DMS114 treated with DMSO at 0.1 percent for 48 hours (cell line): ENCODE measurements around the gene ECE1.
"Not testable (repeated sequence)": the region's sequence is repeated elsewhere in the genome, so short reads cannot be mapped to it uniquely, and the experiment has no call there.

Experiments used
- DNase-seq: peaks from one replicate; lab custom pipeline; 2025; ENCODE audit not compliant: unreplicated experiment; lab: John Stamatoyannopoulos, UW

Gene ECE1

DNA sequence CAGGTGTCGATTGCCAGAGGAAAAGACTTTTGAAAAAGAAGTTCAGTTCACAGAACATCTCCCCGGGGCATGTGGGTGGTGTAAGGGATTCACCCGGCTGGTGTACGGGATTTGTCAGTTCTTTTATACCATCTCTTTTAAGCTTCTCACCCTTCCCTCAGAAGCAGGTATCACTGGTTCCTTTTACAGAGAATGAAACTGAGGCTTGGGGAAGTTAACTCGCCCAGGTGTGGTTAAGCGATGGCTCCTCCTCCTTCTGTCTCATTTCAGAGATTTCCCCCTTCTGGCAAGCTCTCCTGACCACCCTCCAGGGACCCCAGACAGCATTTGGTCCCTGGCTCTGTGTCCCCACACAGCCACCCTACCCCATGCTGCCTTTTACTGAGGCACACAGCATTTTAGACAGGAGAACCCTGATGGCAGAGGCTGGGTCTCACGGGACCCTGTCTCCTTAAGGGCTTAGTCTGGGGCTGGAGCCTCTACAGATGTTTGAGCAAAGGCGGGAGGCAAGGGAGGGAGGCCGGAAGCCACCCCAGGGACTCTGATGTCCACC is 2.8 kb upstream of the ECE1 start:
- no peak for DNase-seq

DNA sequence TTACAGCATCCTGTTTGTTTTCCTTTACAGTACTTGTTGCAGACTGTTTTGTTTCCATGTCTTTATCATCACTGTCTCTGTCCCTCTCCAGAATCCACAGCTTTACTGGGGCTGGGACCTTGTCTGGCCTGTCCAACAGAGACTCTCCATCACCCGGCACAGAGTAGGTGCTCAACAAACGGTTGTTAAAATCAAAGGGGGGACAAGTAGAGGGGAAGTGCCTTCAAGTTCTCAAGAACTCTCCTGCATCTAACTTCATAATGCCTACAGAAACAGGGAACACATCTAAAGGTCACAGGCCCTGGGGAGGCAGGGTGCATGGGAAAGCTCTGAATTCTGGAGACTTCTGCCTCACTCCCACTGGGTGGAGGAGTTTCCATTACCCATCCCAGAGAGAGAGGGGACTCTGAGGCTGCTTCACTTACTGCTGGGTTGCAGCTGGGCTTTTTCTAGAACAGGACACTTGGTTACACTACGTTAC is 2.3 kb upstream of the ECE1 start:
- DNase-seq: no peak

DNA sequence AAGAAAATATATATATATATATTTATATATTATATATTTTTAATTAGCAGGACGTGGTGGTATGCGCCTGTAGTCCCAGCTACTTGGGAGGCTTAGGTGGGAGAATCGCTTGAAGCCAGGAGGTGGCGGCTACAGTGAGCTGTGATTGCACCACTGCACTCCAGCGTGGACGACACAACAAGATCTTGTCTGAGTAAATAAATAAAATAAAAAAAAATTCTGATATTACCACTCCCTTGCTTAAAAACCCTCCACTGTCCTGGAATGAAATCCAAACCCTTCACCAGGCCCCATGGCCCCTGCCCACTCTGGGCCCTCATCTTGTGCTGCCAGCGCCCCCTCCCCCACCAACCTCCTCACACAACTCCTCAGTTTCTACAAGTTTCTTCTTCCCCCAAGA is 1.7 kb upstream of the ECE1 start:
- DNase-seq: no peak

DNA sequence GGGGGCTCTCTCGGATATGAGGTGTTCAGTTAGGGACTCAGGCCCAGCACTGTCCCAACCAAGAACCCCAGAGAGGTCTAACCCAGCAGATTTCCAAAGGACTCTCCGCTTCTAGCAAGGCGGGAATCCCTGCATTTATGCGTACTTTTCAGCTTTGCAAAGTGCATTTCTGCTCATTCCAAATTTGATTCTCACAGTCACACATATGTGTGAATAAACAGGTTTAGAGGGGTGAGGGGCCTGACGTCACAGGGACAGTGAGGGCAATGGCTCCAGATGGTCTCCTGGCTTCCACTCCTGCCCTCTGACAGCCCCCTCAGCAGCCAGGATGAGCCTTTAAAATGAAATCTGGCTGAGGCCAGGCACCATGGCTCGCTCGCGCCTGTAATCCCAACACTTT is 921 bp upstream of the ECE1 start:
- no peak for DNase-seq

DNA sequence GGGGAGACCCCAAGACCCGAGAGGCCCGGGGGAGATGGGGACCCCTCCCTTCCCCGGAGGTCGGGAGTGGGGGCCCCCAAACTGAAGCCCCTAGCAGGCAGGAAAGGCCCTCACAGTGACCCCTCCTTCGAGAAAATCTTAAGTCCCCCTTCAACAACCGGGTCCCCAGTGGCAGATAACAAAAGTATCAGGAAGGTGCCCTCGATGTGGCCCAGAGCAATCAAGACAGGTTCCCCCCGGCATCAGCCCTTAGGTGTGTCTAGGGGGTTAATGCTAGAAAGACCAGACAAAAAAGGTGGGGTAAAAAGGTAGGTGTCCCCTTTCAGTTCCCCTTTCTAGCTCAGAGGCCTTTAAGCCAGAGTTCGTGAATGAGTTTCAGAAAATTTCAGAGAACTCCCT is 282 bp upstream of the ECE1 start:
- no peak for DNase-seq

DNA sequence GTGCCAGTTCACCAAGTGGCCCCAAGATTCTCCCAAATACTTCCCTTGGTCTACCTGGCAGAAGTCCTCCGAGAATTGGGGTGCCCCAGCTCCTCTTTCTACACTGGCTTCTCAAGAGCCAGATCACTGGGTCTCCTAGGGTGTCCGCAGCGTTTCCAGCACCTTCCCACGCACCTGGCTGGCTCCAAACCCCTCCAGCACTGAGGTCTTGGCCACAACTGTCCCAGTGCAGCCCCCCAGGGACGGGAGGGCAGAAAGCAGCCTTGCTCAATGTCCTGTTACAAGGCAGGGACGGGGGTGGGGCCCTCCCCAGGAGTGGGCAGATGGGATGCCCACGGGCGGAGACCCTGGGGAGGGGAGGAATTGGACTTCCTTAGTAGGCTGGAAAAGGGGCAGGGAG is 1.1 kb downstream of the ECE1 start:
- DNase-seq: no peak

DNA sequence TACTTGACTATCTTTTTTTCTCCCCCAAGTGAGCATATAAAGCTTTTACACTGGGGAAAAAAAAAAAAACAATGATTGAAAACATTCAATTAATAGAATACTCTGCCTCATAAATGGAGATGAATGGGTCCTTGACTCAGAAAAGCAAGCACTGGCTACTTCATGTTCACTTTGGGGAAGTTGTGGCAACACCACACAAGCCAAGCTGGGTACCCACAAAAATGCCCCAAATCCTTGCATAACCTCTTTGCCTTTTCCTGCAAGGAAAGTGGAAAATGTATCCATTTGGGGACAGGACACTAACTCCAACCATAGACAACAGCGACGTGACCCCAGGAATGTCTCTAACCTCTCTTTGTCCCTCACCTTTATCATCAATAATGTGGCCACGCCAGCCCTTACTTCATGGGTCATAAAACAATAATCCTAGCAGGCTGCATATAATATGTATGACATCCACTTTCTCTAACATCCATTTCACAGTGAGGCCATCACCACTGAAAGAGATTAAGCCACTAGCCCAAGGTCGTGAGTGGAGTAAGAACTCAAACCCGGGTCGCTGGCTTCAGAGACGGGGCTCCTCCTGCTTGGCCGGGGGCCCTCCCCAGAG is 2.3 kb downstream of the ECE1 start:
- no peak for DNase-seq

DNA sequence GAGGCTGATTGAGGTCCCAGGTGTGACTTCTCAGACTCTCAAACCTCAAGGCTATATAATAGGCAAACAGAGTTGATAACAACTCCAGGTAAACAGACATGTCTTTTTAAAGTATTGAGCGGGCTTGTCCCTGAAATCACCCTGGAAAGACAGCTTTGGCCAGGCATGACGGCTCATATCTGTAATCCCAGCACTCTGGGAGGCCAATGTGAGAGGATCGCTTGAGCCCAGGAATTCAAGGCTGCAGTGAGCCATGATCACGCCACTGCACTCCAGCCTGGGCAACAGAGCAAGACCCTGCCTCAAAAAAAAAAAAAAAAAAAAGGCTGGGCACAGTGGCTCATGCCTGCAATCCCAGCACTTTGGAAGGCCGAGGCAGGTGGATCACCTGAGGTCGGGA is 4.9 kb downstream of the ECE1 start:
- DNase-seq: not testable (repeated sequence)

DNA sequence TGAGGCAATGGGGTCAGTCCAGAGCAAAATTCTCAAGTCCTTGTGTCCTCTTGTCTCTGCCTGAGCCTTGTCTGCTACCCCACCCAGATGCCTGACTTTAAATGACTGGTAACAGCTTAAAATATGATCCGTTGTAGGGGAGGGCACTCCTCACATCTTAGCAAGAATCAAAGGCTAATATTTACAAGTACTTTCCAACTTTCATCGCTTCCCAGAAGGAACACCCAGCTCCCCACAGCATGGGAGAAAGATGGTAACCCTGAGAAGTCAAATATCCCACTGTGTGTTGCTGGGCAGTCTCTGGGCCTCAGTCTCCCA is 5.2 kb downstream of the ECE1 start:
- no peak for DNase-seq

DNA sequence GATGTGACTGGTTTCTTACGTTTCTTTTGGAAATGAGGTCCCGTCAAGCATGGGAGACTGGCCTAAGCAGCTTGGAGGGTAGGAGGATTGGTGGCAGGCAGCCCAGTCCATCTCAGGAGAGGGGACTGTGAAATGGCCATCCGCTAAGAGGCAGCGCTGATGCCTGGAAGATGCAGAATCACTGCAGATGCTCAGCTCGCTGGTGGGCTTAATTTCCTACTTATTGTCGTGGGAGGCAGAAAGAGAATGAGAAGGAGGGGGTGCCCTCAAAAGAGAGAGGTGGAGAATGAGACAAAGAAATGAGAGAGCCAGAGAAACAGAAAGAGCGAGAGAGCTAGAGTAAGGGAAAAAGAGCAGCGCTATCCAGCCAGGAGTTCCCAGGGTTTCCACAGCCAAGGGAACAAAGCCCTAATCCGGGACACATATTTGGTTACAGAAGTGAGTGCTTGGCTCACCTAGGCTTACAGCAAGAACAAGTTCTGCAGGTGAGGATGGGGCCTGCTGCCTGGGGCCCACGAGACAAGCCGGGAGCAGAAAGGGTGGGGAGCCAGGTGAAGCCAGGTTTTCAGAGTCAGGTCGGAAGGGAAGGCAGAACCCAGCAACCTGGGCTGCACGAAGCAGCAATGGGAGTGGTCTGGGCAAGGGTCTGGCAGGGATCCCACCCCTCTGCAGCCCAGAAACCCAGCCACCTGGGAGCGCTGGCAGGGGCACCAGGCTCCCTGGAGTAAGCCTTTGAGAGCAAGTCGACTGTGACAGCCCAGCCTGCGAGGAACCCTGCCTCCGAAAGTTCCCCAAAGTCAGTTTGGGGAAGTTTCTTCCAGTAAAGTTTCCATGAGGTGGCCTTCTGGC is 5.8 kb downstream of the ECE1 start:
- DNase-seq: no peak

DNA sequence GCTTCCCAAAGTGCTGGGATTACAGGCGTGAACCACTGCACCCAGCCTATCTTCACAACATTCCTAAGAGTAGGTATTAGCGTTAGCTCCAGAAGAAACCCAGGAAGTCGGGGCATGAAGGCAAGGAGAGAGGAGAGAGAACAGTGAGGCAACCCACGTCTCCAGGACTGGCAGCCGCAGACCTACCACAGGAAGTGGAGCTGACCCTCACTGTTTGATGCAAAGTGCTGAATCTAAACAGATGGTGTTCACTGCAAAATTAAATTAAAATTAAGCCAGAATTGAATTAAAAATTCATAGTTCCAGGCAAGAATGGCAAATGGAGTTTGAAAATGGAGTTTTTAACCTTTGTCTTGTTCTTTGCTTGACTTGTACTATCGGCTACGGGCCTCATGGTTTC is 6.7 kb downstream of the ECE1 start:
- DNase-seq: no peak

DNA sequence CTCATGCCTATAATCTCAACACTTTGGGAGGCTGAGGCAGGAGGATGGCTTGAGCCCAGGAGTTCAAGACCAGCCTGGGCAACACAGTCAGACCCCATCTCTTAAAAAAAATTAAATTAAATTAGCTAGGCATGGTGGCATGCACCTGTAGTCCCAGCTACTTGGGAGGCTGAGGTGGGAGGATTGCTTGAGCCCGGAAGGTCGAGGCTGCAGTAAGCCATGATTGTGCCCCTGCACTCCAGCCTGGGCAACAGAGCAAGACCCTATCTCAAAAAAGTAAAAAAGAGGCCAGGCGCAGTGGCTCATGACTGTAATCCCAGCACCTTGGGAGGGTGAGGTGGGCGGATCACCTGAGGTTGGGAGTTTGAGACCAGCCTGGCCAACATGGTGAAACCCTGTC is 8.2 kb downstream of the ECE1 start:
- DNase-seq: not testable (repeated sequence)

DNA sequence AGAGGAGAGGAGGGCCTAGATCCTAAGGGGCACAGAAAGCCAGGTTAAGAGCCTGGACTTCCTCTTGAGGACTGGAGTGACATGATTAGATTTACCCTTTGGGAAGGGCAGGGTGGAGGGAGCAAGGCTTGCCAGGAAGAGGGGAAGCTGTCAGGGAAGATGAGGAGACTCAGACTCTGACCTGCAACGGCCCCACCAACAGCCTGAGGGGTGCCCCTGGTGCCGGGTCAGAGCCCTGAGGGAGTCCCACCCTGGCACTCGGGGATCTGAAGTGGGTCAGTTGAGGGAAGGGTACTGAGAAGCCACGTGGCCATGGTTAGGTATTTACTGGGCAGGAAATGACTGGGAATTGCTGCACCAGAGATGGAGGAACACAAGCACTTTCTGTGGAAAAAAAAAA is 9.8 kb downstream of the ECE1 start:
- DNase-seq: no peak

DNA sequence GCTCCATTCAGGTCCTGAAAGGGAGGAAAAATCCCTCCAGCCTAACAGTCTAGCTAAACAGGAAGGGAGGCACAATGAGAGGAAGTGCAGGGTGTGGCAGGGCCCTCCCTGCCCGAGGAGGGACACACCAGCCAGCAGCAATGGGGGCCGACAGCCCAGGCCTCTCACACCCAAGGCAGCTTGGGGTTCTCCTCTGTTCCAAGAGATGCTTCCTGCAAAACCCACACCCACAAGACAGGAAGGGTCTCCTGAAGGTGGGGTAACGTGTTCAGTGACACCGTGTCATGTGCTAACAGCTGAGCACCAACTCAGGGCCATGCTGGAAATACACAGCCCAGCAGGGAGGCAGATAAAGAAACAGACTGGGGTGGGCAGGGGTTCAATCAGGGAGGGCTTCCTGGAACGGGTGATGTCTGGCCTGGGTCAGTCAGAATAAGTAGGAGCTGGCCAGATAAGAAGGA is 10.2 kb downstream of the ECE1 start:
- no peak for DNase-seq

DNA sequence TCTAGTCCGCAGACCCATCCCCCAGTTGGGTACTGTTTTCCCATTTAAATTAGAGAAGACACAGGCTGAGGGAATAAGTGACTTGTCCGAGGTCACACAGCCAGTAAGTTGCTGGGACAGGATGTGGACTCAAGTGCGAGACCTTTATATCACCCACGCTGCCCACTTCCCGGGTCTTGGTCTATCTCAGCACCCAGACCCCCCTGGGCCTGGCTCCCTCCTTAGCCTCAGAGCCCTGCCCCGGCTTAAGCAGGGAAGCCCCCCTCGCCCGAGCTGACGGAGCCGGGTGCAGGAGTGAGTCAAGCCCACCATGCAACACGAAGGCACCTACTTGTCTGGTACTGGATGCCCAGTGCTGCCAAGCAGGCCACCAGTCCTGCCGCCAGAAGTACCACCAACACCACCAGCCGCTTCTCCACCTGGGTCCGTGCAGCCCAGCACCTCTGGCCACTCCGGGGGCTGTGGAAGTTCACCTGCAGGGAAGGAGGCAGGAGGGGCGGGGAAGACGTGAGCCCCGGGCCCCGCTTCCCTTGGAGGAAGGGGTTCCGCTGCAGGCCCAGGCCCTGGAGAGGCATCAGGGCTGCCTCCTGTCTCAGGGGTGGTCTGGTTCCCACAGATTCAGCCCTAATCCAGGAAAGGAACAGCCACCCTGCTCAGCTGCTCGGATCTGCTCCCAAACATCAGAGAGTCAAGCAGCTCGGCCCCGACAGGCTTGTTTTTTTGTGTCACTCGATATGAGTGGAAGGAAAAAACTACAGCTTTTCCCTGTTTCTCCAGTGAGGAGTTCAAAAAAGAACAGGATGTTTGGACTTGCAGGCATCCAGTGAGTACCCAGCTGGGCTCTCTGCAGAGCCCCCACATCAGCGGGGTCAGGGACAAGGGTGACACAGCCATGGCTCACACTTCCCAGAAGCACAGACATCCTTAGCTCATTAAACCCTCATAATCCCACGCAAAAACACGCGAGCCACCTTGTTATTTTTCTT is 11.1 kb downstream of the ECE1 start:
- no peak for DNase-seq

DNA sequence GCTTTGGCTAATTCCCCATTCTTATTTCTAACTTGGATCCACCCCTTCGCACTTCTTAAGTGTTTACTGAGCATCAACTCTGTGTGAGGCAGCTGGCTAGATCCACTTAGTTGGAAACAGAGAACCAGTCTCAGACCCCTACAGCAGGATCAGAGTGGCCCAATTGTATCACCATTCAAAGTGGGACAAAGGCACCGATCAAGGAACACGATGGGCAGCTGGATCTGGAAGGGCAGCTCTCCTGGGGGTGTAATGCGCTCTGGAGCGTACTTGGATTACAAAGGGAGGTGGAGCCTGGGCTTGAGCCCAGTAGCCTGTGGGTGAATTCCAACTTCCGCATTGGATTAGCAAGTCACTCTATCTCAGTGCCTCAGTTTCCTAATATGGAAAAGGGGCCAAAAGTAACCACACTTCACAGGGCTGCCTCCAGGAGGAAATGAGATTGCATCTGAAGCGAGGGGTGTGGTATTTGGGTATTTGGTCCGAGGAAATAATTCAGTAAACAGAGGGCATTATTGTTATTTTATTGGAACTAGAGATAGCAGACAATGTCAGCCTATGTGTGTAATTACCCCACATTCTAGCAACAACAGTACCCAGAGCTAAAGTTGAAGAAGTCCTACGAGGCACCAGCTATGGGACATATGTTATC is 11.9 kb downstream of the ECE1 start:
- no peak for DNase-seq

DNA sequence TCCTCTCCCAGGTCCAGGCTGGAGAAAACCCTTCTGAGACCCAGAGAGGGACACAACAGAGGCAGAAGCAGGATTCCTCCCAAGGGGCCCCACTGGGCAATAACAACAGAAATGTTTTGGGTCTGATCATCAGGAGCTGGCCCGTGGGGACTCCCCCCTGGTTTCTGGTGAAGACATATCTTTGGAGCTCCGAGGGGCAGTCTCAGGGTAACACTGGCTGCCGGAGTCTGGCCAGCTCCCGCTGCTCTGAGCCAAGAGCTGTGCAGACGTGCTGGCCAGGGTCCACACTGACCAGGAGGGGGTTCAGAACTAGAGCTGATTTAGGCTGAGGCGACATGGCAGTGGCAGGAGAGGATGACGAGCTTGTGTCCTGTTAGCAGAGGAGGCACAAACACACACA is 13.1 kb downstream of the ECE1 start:
- DNase-seq: no peak

DNA sequence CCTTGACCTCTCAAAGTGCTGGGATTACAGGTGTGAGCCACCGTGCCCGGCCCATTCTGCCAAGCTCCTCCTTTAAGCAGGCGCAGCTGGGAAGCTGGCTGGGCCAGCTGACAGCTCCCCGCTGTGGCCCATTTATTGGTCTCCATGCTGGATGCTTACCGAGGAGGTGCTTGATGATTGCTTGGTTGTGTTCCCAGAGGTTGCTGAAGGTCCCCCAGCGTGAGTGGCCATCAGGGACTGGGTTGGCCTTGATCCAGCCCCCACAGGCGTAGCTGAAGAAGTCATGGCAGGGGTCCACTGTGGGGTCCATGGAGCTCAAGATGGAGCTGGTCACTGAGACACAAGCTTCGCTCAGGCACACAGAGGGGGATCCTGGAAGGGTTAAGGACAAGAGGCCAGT is 17.7 kb downstream of the ECE1 start:
- DNase-seq: no peak

DNA sequence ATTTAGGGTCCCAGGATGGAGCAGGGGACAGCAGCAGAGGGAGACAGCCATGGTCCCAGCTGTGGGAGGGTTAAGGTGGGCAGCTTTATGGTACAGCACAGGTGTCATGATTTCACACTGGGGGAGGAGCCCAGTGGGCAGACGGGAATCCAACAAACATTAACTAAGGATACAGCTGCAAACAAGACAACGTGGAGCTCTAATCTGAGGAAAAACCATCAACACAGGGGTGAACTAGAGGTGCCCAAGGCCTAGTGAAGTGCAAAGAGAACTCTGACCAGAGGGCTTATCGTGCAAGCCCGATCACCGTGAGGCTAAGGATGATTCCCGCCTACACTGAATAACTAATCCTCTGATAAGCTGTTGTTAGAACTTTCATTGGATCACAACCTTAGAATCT is 18.7 kb downstream of the ECE1 start:
- no peak for DNase-seq

DNA sequence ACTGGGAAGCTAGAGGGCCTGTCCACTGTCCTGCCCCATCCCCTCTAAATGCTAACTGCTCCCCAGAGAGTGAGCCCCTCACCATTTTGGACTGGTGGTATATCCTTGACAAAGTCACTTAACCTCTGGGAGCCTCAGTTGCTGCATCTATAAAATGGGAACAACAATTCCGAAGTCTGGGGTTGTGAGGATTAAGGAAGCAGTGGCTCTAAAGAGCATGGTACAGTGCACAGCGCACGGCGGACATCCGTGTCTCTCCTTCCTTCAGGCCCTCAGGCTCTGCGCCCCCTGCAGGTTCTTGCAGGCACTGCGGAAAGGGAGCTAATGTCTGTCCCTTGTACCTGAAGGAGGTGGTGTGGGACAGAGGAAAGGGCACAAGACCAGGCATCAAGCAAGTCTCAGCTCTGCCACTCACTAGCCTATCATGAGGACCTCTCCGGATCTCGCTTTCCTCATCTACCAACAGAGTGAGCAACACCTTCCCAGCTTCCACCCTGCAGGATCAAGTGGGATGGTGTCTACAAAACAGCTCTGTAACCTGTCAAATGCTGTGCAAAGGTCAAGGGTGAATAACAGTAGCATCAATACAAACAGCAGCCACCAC is 20.1 kb downstream of the ECE1 start:
- DNase-seq: no peak
